Karpas-422 (cell line): ENCODE measurements around the gene TTLL10. TPM values are rescaled to one million over a fixed set of nuclear protein-coding genes. Genes with fewer than 3 reads are reported as not detected.

Experiments
- DNase-seq: peaks from one replicate; pipeline ENCODE4 v3.0.0-alpha.2; 2015
- H2AFZ ChIP-seq: fragments of 200-600 bp; sonication (generic); 2 replicates; pipeline ENCODE4 v1.6.1; 2014; ENCODE audit warnings: antibody characterized with exemption, low read length, mixed read lengths
- H3K27ac ChIP-seq: fragments of 200-600 bp; sonication (generic); 2 replicates; pipeline ENCODE4 v1.5.1; 2014; ENCODE audit warnings: mild to moderate bottlenecking, low read length, moderate library complexity
- H3K27me3 ChIP-seq: fragments of 200-600 bp; sonication (generic); 2 replicates; pipeline ENCODE4 v1.6.1; 2014; ENCODE audit warnings: low read length, mixed read lengths
- H3K36me3 ChIP-seq: fragments of 200-600 bp; sonication (generic); 2 replicates; pipeline ENCODE4 v1.6.1; 2014; ENCODE audit warnings: low read length, mixed read lengths; ENCODE audit not compliant: insufficient read depth
- H3K4me1 ChIP-seq: fragments of 200-600 bp; sonication (generic); 2 replicates; pipeline ENCODE4 v1.6.1; 2014; ENCODE audit warnings: mild to moderate bottlenecking, low read length, mixed read lengths
- H3K4me2 ChIP-seq: fragments of 200-600 bp; sonication (generic); 2 replicates; pipeline ENCODE4 v1.6.1; 2014; ENCODE audit warnings: low read length, low read depth, mild to moderate bottlenecking; ENCODE audit not compliant: poor library complexity, severe bottlenecking
- H3K4me3 ChIP-seq: fragments of 200-600 bp; sonication (generic); 2 replicates; pipeline ENCODE4 v1.5.1; 2014; ENCODE audit warnings: mild to moderate bottlenecking, antibody characterized with exemption, low read length, mixed read lengths
- H3K79me2 ChIP-seq: fragments of 200-600 bp; sonication (generic); 2 replicates; pipeline ENCODE4 v1.6.1; 2014; ENCODE audit warnings: mild to moderate bottlenecking, low read length, mixed read lengths
- H3K9ac ChIP-seq: fragments of 200-600 bp; sonication (generic); 2 replicates; pipeline ENCODE4 v1.6.0; 2014; ENCODE audit warnings: low read length
- H3K9me2 ChIP-seq: fragments of 200-600 bp; sonication (generic), shearing (Covaris generic); replicated peaks from 2 replicates; pipeline ENCODE4 v1.6.0; 2014; ENCODE audit warnings: mild to moderate bottlenecking, low read length, moderate library complexity; ENCODE audit not compliant: insufficient read depth
- H3K9me3 ChIP-seq: fragments of 300-700, 200-600 bp; sonication (generic); 2 replicates; pipeline ENCODE4 v1.6.1; 2014; ENCODE audit warnings: low read length, mixed read lengths
- H4K20me1 ChIP-seq: fragments of 200-600 bp; sonication (generic); 2 replicates; pipeline ENCODE4 v1.6.1; 2014; ENCODE audit warnings: mild to moderate bottlenecking, antibody characterized with exemption, low read length, low read depth; ENCODE audit not compliant: insufficient read depth
- total RNA-seq: library from RNA; depleted of rRNA; stranded (reverse); fragments of >200 nt; shearing (Covaris generic); gene quantifications from 2 replicates; pipeline ENCODE4 v1.2.3, GENCODE V29; 2014; ENCODE audit warnings: low replicate concordance

Gene TTLL10
- total RNA-seq, 1 experiment from 2014 or later, result not detected

- H3K9me2 ChIP-seq, result no peaks in the 10 kb centered on the region
- no peak overlapping the region for H2AFZ ChIP-seq
- no peak overlapping the region for H3K27ac ChIP-seq
- no peaks in the 10 kb centered on the region for H3K36me3 ChIP-seq
- H3K4me3 ChIP-seq, result no peak overlapping the region
- no peak overlapping the region for H3K4me2 ChIP-seq
- DNase-seq, result no peak
- H3K9ac ChIP-seq, result no peak overlapping the region
- no peaks in the 10 kb centered on the region for H3K79me2 ChIP-seq
- H3K27me3 ChIP-seq, result no peaks in the 10 kb centered on the region
- peaks cover 7% of the 10 kb centered on the region for H3K4me1 ChIP-seq
- no peaks in the 10 kb centered on the region for H3K9me3 ChIP-seq
- H4K20me1 ChIP-seq, result no peaks in the 10 kb centered on the region
Observed at GRCh38 chr1:1164701-1165451, 8.8 kb upstream of the TTLL10 start.

GRCh38 chr1:1165485-1165884, 8.2 kb upstream of the TTLL10 start:
- Histone ChIP-seq H2AFZ (no peak overlapping the region), H4K20me1 (no peaks in the 10 kb centered on the region), H3K79me2 (no peaks in the 10 kb centered on the region), H3K27me3 (no peaks in the 10 kb centered on the region), H3K9me2 (no peaks in the 10 kb centered on the region), H3K9ac (no peak overlapping the region), H3K9me3 (no peaks in the 10 kb centered on the region), H3K4me2 (no peak overlapping the region), H3K4me3 (no peak overlapping the region), H3K27ac (no peak overlapping the region), H3K36me3 (no peaks in the 10 kb centered on the region), H3K4me1 (peaks cover 7% of the 10 kb centered on the region)
- DNase-seq, result no peak

- H3K9me2 ChIP-seq, result no peaks in the 10 kb centered on the region
- no peak overlapping the region for H3K9ac ChIP-seq
- H3K27me3 ChIP-seq, result no peaks in the 10 kb centered on the region
- no peaks in the 10 kb centered on the region for H4K20me1 ChIP-seq
- H2AFZ ChIP-seq, result no peak overlapping the region
- no peak overlapping the region for H3K27ac ChIP-seq
- no peaks in the 10 kb centered on the region for H3K36me3 ChIP-seq
- no peak for DNase-seq
- H3K4me2 ChIP-seq, result no peak overlapping the region
- H3K9me3 ChIP-seq, result no peaks in the 10 kb centered on the region
- H3K79me2 ChIP-seq, result no peaks in the 10 kb centered on the region
- no peak overlapping the region for H3K4me3 ChIP-seq
- peaks cover 7% of the 10 kb centered on the region for H3K4me1 ChIP-seq
Observed at GRCh38 chr1:1165900-1166421, 7.7 kb upstream of the TTLL10 start.

GRCh38 chr1:1166642-1167397, 6.9 kb upstream of the TTLL10 start:
- Histone ChIP-seq H3K4me1 (peaks cover 15% of the 10 kb centered on the region), H3K36me3 (no peaks in the 10 kb centered on the region), H3K27ac (no peak overlapping the region), H3K27me3 (no peaks in the 10 kb centered on the region), H2AFZ (no peak overlapping the region), H4K20me1 (no peaks in the 10 kb centered on the region), H3K79me2 (no peaks in the 10 kb centered on the region), H3K9me2 (no peaks in the 10 kb centered on the region), H3K4me2 (no peak overlapping the region), H3K9ac (no peak overlapping the region), H3K9me3 (no peaks in the 10 kb centered on the region), H3K4me3 (no peak overlapping the region)
- DNase-seq, result no peak

- no peaks in the 10 kb centered on the region for H4K20me1 ChIP-seq
- H3K36me3 ChIP-seq, result no peaks in the 10 kb centered on the region
- peaks cover 20% of the 10 kb centered on the region for H3K4me1 ChIP-seq
- no peaks in the 10 kb centered on the region for H3K9me3 ChIP-seq
- no peaks in the 10 kb centered on the region for H3K27me3 ChIP-seq
- H3K9ac ChIP-seq, result no peak overlapping the region
- H3K79me2 ChIP-seq, result no peaks in the 10 kb centered on the region
- DNase-seq, result no peak
- H2AFZ ChIP-seq, result no peak overlapping the region
- no peak overlapping the region for H3K4me3 ChIP-seq
- no peaks in the 10 kb centered on the region for H3K9me2 ChIP-seq
- no peak overlapping the region for H3K27ac ChIP-seq
- H3K4me2 ChIP-seq, result no peak overlapping the region
Observed at GRCh38 chr1:1167398-1167821, 6.3 kb upstream of the TTLL10 start.

- Histone ChIP-seq H3K4me2 (no peak overlapping the region), H3K9me3 (no peaks in the 10 kb centered on the region), H4K20me1 (no peaks in the 10 kb centered on the region), H3K36me3 (no peaks in the 10 kb centered on the region), H3K4me1 (peaks cover 20% of the 10 kb centered on the region), H2AFZ (no peak overlapping the region), H3K27me3 (no peaks in the 10 kb centered on the region), H3K79me2 (no peaks in the 10 kb centered on the region), H3K9ac (no peak overlapping the region), H3K4me3 (no peak overlapping the region), H3K27ac (no peak overlapping the region), H3K9me2 (no peaks in the 10 kb centered on the region)
- DNase-seq, result no peak
Observed at GRCh38 chr1:1167841-1168450, 5.7 kb upstream of the TTLL10 start.

GRCh38 chr1:1168451-1169411, 4.9 kb upstream of the TTLL10 start:
- no peak overlapping the region for H3K4me2 ChIP-seq

More at GRCh38 chr1:1168451-1169411, 4.9 kb upstream of the TTLL10 start:
- Histone ChIP-seq H3K9me2 (no peaks in the 10 kb centered on the region), H3K36me3 (no peaks in the 10 kb centered on the region), H3K4me1 (peaks cover 20% of the 10 kb centered on the region), H3K27me3 (no peaks in the 10 kb centered on the region), H3K9ac (no peak overlapping the region), H3K4me3 (no peak overlapping the region), H3K79me2 (no peaks in the 10 kb centered on the region), H2AFZ (no peak overlapping the region), H3K9me3 (no peaks in the 10 kb centered on the region), H3K27ac (no peak overlapping the region), H4K20me1 (no peaks in the 10 kb centered on the region)
- no peak for DNase-seq
